GM19328 (cell line): ENCODE data around the gene ATAD2B.

Experiments
- ATAC-seq: cut with Tn5 transposase; IDR thresholded peaks from one replicate; pipeline ENCODE4 v1.9.1; 2021; ENCODE audit warnings: mild to moderate bottlenecking, moderate library complexity; ENCODE audit not compliant: unreplicated experiment

The ATAD2B gene

GRCh38 chr2:23915327-23915726 lies 11.6 kb downstream of the ATAD2B start:
- no peak for ATAC-seq

- ATAC-seq = no peak
These were observed 14.9 kb downstream of the ATAD2B start for GRCh38 chr2:23912054-23912453.

- no peak for ATAC-seq
These were observed 21.8 kb downstream of the ATAD2B start for GRCh38 chr2:23905155-23905554.

- ATAC-seq = no peak
These were observed 22.2 kb downstream of the ATAD2B start for GRCh38 chr2:23904692-23905091.

DNA sequence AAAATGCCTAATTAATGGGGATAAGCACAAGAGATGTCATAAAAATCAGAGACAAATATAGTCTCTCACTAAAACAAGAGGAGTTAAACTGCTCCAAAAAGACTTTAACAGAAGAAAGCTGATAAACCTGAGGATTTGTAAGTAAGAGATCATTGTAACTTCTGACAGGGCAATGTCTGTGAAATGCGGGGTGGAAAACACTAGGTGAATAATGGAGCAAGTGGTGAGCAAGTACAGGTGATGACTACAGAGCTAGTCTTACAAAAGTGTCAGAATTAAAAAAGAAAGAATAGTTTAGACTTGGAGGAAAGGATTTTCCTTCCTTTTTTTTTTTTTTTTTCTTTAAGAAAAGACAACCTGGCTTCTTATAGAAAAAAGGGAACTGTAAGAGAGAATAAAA lies 22.7 kb downstream of the ATAD2B start:
- ATAC-seq = no peak

- no peak for ATAC-seq
These were observed 23.9 kb downstream of the ATAD2B start for GRCh38 chr2:23903034-23903433.

GRCh38 chr2:23901966-23902846 lies 24.7 kb downstream of the ATAD2B start:
- no peak for ATAC-seq

DNA sequence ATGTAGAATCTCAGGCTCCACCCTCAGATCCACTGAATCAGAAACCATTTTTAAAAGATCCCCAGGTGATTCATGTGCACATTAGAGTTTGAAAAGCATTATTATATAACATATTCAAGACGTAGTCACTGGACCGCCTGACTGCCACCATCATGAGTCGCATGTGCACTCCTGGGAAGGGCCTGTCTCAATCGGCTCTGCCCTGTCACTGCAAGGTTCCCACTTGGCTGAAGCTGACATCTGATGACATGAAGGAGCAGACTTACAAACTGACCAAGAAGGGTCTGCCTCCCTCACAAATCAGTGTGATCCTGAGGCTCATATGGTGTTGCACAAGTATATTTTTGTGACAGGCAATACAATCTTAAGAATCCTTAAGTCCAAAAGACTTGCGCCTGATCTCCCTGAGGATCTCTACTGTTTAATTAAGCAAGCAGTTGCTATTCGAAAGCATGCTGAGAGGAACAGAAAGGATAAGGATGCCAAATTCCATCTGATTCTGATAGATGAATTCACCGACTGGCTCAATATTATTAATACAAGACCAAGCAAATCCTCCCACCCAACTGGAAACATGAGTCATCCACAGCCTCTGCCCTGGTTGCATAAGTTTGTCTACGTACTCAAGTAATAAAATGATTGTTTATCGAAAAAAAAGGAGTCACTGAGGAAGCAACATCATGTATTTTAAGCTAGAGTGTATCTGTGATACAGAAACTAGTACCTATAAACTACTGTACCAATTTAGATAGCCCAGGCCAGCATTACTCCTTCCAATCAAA lies 26.2 kb downstream of the ATAD2B start:
- no peak for ATAC-seq

DNA sequence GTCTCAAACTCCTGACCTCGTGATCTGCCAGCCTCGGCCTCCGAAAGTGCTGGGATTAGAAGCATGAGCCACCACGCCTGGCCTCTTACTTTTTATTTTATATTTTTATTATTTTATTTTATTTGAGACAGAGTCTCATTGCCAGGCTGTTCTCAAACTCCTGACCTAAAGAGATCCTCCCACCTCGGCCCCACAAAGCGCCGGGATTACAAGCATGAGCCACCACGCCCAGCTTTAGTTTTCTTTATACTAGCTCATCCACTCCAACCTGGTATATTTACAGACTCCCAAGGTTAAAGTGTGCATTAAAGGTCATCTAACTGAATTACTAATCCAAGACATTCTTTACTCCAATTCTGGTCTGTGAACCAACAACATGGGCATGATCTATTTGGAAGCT lies 26.8 kb downstream of the ATAD2B start:
- no peak for ATAC-seq

DNA sequence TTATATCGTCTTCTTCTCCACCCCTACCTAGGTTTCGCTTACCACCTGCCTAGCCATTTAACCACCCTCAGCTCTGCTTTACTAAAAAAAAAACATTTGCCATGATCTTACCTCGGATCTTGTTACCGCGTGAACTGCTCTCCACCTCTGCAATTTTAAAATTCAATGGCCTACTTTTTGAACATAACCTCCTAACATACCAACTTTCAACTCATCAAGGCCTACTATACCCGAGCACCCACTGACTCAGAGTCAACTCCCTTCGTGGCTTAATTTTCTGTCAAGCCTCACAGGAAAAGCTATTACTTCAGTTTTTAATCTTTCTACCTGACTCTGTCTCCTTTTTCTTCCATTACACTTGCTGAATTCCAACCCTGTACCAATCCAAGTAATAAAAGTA lies 55.7 kb downstream of the ATAD2B start:
- no peak for ATAC-seq

GRCh38 chr2:23867449-23867848 lies 59.5 kb downstream of the ATAD2B start:
- no peak for ATAC-seq

DNA sequence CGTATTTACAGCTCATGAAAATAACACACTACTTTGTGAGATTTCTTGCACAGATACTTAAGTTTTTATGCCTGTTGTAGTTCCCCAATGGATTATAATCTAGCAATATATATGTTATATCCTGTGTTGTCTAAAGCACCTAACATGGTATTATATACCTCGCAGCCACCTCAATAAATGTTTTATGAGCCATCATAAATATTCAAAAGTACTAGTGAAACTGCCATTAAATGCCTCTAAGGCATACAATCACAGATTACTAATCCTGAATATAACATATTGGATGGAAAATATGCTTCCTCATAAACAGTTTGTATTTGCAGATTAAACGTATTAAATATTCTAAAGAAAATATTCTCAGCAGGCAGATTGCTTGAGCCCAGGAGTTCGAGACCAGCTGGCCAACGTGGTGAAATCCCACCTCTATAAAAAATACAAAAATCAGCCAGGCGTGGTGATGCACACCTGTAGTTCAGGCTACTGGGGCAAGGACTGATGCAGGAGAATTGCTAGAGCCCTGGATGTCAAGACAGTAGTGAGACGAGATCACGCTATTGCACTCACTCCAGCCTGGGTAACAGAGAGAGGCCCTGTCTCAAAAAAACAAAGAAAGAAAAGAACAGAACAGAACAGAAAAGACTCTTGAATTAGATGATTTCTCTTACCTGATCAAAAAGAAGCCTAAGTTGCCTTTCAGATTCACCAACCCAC lies 64.1 kb downstream of the ATAD2B start:
- no peak for ATAC-seq

- no peak for ATAC-seq
These were observed 65.0 kb downstream of the ATAD2B start for GRCh38 chr2:23861952-23862351.

DNA sequence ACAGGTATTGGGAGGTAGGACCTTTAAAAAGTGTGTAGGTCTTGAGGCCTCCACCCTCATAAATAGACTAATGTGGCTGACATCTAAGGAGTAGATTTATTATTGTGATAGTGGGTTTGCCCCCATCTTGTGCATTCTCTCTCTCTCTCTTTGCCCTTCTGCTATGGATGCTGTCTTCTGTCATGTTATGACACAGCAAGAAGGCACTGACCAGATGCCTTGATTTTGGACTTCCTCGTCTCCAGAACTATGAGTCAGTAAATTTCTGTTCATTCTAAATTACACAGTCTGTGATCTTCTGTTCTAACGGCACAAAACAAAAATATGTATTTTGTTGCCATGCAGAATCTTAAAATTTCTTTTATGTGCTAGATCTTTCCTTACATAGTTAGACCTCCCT lies 66.9 kb downstream of the ATAD2B start:
- no peak for ATAC-seq

DNA sequence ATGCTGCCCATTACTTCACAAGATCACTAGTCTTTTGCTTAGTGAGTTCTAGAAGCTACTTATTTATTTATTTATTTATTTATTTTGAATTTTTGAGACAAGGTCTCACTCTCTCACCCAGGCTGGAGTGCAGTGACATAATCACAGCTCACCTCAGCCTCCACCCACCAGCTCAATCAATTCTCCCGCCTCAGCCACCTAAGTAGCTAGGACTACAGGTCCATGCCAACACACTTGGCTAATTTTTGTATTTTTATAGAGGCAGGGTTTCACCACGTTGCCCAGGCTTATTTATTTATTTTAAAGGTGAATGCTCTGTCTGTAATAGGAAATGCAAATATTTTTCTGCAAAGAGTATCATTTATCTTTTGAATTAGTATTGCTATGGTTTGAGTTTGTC lies 67.7 kb downstream of the ATAD2B start:
- ATAC-seq = no peak

- no peak for ATAC-seq
These were observed 76.2 kb downstream of the ATAD2B start for GRCh38 chr2:23850564-23851256.

- no peak for ATAC-seq
These were observed 82.0 kb downstream of the ATAD2B start for GRCh38 chr2:23844905-23845304.

- no peak for ATAC-seq
These were observed 83.6 kb downstream of the ATAD2B start for GRCh38 chr2:23843051-23843976.

GRCh38 chr2:23839919-23840578 lies 86.9 kb downstream of the ATAD2B start:
- no peak for ATAC-seq
